Kidney epithelial cell (primary cell): ENCODE data around the gene SAMSN1. TPM values are rescaled to one million over a fixed set of nuclear protein-coding genes. Genes with fewer than 3 reads are reported as not detected.

Source experiments
- DNase-seq: peaks from one replicate; pipeline ENCODE4 v3.0.0-alpha.2; 2010; ENCODE audit warnings: low read depth
- H3K27me3 ChIP-seq: 2 replicates; pipeline ENCODE4 v1.6.0; 2011; ENCODE audit warnings: low read length; ENCODE audit not compliant: control insufficient read depth, insufficient read depth
- H3K36me3 ChIP-seq: 2 replicates; pipeline ENCODE4 v1.5.1; 2011; ENCODE audit warnings: low read length; ENCODE audit not compliant: control insufficient read depth, insufficient read depth
- H3K4me3 ChIP-seq: 2 replicates; pipeline ENCODE4 v1.5.1; 2011; ENCODE audit warnings: low read depth, mild to moderate bottlenecking, control low read depth, low read length
- CTCF ChIP-seq: IDR thresholded peaks from 2 replicates; pipeline ENCODE4 v1.5.1; 2011; ENCODE audit warnings: mild to moderate bottlenecking, moderate library complexity, low read length, control low read depth, inconsistent platforms; ENCODE audit not compliant: insufficient read depth, poor library complexity, severe bottlenecking
- total RNA-seq: library from RNA; depleted of rRNA; stranded (reverse); fragments of >200 nt; gene quantifications from 2 replicates; pipeline ENCODE4 v1.2.3, GENCODE V29; 2015

Gene SAMSN1
- total RNA-seq, 1 donor from 2014 or later: 0.04 TPM

DNA sequence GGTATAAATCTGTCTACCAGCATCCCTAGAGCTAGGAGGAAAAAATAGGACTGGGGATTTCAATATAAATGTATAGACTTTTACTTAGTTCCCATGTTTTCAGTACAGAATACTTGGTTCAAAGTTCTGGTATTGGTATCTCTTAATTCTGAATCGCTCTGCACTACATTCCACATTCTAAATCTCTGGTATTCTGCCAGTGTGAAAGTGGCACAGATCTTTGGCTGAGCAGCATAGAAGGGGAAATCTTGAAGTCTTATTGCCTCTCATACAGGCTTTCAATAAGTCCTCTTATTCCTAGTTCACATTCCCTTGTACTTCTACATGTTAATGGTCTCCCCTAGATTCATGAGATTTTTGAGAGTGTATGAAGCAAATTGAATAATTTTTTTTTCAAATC, 89.2 kb downstream of the SAMSN1 start:
- Histone ChIP-seq H3K27me3 (no peaks in the 10 kb centered on the region), H3K4me3 (no peak overlapping the region), H3K36me3 (no peaks in the 10 kb centered on the region)
- no peak for DNase-seq
- TF ChIP-seq CTCF: no peak

DNA sequence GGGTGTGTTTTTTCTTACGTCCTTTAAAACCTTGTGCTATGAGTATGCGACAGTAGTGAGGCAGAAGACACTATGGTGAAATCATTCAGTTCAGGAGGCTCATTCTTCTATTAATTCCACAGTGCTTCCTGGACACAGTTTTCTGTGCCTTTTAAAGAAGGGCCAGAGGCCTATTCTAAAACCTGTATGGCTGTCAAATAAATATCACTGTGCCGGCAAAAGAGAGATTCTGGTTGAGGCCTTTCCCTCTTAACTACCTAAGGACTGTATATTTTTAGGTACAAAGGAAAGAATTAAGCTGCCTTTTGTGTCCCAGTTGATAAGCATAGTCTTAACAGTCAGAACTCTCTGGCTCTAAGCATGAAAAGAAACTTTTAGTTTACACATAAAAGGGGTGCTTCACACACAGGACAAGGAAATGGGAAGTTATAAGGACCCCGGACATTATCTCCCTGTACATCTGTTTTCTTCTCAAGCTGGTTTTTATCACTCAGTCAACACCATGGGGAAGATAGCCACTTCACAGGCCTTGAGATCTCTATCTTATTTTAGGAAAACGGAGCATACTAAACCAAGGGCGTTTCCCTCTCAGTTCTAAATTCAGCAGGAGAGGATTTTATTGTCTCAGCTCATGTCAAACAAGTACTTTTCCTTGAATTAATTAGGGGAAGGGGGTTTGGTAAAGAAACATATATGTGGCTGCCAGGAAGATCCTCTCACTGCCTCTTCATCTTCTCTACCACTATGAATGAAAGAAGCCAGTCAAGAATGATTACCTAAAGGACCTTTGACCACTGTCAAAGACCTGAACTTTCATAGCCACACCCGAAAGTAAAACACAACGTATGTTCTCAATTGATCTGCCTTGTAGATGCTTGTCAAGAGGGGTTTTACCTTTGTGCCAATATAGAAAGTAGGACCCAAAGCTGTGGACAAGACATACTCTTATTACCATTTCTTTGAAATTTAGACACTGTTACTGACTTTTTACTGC, 91.8 kb downstream of the SAMSN1 start:
- H3K36me3 ChIP-seq: no peaks in the 10 kb centered on the region
- TF ChIP-seq CTCF: no peak
- no peak overlapping the region for H3K4me3 ChIP-seq
- no peak for DNase-seq
- no peaks in the 10 kb centered on the region for H3K27me3 ChIP-seq

DNA sequence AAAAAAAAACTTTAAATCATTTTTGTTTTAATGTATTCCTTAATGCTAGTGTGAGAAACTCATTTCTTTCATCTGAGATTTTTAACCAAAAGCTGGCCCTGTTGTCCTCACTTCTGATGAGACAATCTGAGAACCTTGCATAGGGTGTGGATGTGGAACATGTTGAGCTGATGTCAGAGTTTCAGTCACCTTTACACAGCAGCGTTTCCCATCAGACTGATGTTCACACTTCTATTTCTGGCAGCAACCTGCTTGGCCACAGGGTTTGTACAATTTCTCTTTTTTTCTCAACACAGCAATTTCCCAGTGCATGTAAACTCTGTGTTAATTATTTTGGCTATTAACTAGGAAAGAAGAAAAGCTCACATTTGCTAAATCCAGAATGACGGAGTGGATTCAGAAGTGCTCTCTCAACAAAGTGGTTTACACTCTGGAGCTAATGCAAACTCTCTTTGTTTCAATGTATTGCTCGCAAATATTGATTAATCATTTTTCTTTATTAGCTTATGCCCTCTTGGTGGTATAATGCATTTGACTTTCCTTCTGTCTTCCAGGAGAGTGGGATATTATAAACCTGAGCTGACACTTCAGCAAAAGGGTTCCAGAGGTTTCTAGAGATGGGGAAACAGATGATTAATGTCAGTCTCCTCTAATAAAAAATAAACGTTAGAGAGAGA, 92.6 kb downstream of the SAMSN1 start:
- Histone ChIP-seq H3K36me3 (no peaks in the 10 kb centered on the region), H3K4me3 (no peak overlapping the region), H3K27me3 (no peaks in the 10 kb centered on the region)
- TF ChIP-seq CTCF: no peak
- no peak for DNase-seq

DNA sequence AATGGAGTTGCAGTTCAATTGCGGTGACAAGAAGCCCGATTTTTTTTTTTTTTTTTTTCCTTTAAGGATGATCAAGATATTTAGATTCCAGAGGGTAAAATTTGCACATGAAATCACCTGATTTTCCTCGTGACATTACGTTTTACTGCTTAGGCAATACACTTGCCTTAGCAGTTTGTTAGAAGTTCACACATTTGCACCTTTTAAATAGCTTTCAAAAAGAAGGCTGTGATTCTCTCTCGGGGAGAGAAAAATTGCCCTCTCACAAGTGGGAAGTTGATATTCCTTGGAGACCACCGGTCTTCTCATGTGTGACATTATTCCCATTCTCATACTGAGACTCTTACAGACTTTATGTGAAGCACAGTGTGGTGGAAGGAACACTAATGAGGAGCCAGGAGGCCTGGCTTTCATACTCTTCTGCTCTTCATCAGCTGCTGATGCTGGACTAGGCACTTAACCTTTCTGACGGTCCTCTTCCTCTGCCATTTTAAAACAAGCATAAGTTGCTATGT, 93.3 kb downstream of the SAMSN1 start:
- no peak overlapping the region for H3K4me3 ChIP-seq
- H3K27me3 ChIP-seq: no peaks in the 10 kb centered on the region
- H3K36me3 ChIP-seq: no peaks in the 10 kb centered on the region
- DNase-seq: no peak
- no peak for TF ChIP-seq CTCF

- Histone ChIP-seq H3K36me3 (no peaks in the 10 kb centered on the region), H3K4me3 (no peak overlapping the region), H3K27me3 (no peaks in the 10 kb centered on the region)
- no peak for DNase-seq
- no peak for TF ChIP-seq CTCF
Observed at GRCh38 chr21:14452031-14452726, 93.9 kb downstream of the SAMSN1 start.
